Measurements from ENCODE around the gene DLG5.

DLG5 gene

GRCh38 chr10:77859200-77859864, 67.2 kb downstream of the DLG5 start:
- no peak overlapping the region for H3K4me2 ChIP-seq (ENCODE audit: low read depth, low read length, poor library complexity, severe bottlenecking)
- TF ChIP-seq CTCF (IDR thresholded peaks at IDR 0.05; ENCODE audit: insufficient read depth, low read length, poor library complexity, severe bottlenecking) (no peak), EZH2phosphoT487 (conservative IDR thresholded peaks at IDR 0.05; ENCODE audit: low read length) (no peak)
- no peaks in the 10 kb centered on the region for H4K20me1 ChIP-seq (ENCODE audit: low read depth, low read length)
- no peak overlapping the region for H3K9ac ChIP-seq (ENCODE audit: low read length)
- no peaks in the 10 kb centered on the region for H3K36me3 ChIP-seq (ENCODE audit: low read length)
- no peak overlapping the region for H2AFZ ChIP-seq (ENCODE audit: low read depth, low read length, severe bottlenecking)
- H3F3A ChIP-seq (ENCODE audit: insufficient read depth): no peaks in the 10 kb centered on the region
- H3K9me2 ChIP-seq (replicated peaks; ENCODE audit: insufficient read depth, low read length): no peaks in the 10 kb centered on the region
- H3K79me2 ChIP-seq (ENCODE audit: insufficient read depth, low read length): no peaks in the 10 kb centered on the region
- no peak overlapping the region for H3K27ac ChIP-seq (ENCODE audit: low read depth, low read length)
- H3K27me3 ChIP-seq (ENCODE audit: low read length): no peaks in the 10 kb centered on the region
- H3K9me3 ChIP-seq (ENCODE audit: insufficient read depth, low read length): no peaks in the 10 kb centered on the region
- H3K4me3 ChIP-seq (ENCODE audit: insufficient read depth, low read length, poor library complexity, severe bottlenecking): no peak overlapping the region

GRCh38 chr10:77857272-77857671, 69.3 kb downstream of the DLG5 start:
- no peak overlapping the region for H3K4me3 ChIP-seq (ENCODE audit: insufficient read depth, low read length, poor library complexity, severe bottlenecking)
- H3K36me3 ChIP-seq (ENCODE audit: low read length): no peaks in the 10 kb centered on the region
- no peaks in the 10 kb centered on the region for H3K27me3 ChIP-seq (ENCODE audit: low read length)
- H3K4me2 ChIP-seq (ENCODE audit: low read depth, low read length, poor library complexity, severe bottlenecking): no peak overlapping the region
- no peaks in the 10 kb centered on the region for H3K79me2 ChIP-seq (ENCODE audit: insufficient read depth, low read length)
- no peaks in the 10 kb centered on the region for H3K9me3 ChIP-seq (ENCODE audit: insufficient read depth, low read length)
- H4K20me1 ChIP-seq (ENCODE audit: low read depth, low read length): no peaks in the 10 kb centered on the region
- H3K9me2 ChIP-seq (replicated peaks; ENCODE audit: insufficient read depth, low read length): no peaks in the 10 kb centered on the region
- no peak overlapping the region for H3K9ac ChIP-seq (ENCODE audit: low read length)
- no peak for TF ChIP-seq CTCF (IDR thresholded peaks at IDR 0.05; ENCODE audit: insufficient read depth, low read length, poor library complexity, severe bottlenecking)
- TF ChIP-seq EZH2phosphoT487 (conservative IDR thresholded peaks at IDR 0.05; ENCODE audit: low read length): no peak
- H2AFZ ChIP-seq (ENCODE audit: low read depth, low read length, severe bottlenecking): no peak overlapping the region
- H3F3A ChIP-seq (ENCODE audit: insufficient read depth): no peaks in the 10 kb centered on the region
- H3K27ac ChIP-seq (ENCODE audit: low read depth, low read length): no peak overlapping the region

GRCh38 chr10:77856566-77856965, 70.0 kb downstream of the DLG5 start:
- no peak overlapping the region for H3K4me3 ChIP-seq (ENCODE audit: insufficient read depth, low read length, poor library complexity, severe bottlenecking)
- no peak for TF ChIP-seq EZH2phosphoT487 (conservative IDR thresholded peaks at IDR 0.05; ENCODE audit: low read length)
- no peak for TF ChIP-seq CTCF (IDR thresholded peaks at IDR 0.05; ENCODE audit: insufficient read depth, low read length, poor library complexity, severe bottlenecking)
- H2AFZ ChIP-seq (ENCODE audit: low read depth, low read length, severe bottlenecking): no peak overlapping the region
- H3K4me2 ChIP-seq (ENCODE audit: low read depth, low read length, poor library complexity, severe bottlenecking): no peak overlapping the region
- H3K9me3 ChIP-seq (ENCODE audit: insufficient read depth, low read length): no peaks in the 10 kb centered on the region
- H3K36me3 ChIP-seq (ENCODE audit: low read length): no peaks in the 10 kb centered on the region
- H3K9me2 ChIP-seq (replicated peaks; ENCODE audit: insufficient read depth, low read length): no peaks in the 10 kb centered on the region
- H3K79me2 ChIP-seq (ENCODE audit: insufficient read depth, low read length): no peaks in the 10 kb centered on the region
- H4K20me1 ChIP-seq (ENCODE audit: low read depth, low read length): no peaks in the 10 kb centered on the region
- no peaks in the 10 kb centered on the region for H3K27me3 ChIP-seq (ENCODE audit: low read length)
- no peaks in the 10 kb centered on the region for H3F3A ChIP-seq (ENCODE audit: insufficient read depth)
- H3K27ac ChIP-seq (ENCODE audit: low read depth, low read length): no peak overlapping the region
- H3K9ac ChIP-seq (ENCODE audit: low read length): no peak overlapping the region

Data from SU-DHL-6 (cell line).